Erythroblast (primary cell): ENCODE data around the gene STX2.

Experiments used
- GATA1 ChIP-seq: IDR thresholded peaks from 2 replicates; pipeline ENCODE4 v1.6.1; 2011; ENCODE audit warnings: low read depth, mild to moderate bottlenecking, control low read depth, low read length, moderate library complexity
- POLR2A ChIP-seq: IDR thresholded peaks from 2 replicates; pipeline ENCODE4 v1.6.1; 2011; ENCODE audit warnings: mild to moderate bottlenecking, low read length

DNA sequence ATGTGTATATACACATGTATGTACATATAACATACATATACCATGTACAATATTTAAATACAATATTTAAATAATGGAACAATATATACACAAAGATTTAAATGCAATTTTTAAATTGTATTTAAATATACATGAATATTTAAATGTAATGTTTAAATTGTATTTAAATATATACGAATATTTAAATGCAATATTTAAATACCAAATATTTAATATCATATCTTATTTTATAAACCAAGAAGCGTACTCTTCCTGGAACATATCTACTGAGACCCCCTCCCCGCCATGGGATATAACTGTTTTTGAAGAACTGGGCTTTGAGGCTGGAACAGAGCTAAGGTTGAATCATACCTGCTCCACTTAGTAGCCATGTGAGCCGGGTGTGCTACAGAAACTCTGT is 93.1 kb downstream of the STX2 start:
- TF ChIP-seq POLR2A (no peak), GATA1 (no peak)
